Natural killer cell (primary cell): ENCODE measurements around the gene MRPL14. TPM values are rescaled to one million over a fixed set of nuclear protein-coding genes. Genes with fewer than 3 reads are reported as not detected.
"Not testable (repeated sequence)": the region's sequence is repeated elsewhere in the genome, so short reads cannot be mapped to it uniquely, and the experiment has no call there.

Source experiments
- ATAC-seq, 3 donors: fragments of 150-1000 bp in 2 of 3; fragments of 200-7000 bp in 1 of 3; cut with Tn5 transposase; 1 replicate in 1 of 3; 2 replicates in 2 of 3; pipeline ENCODE4 v1.10.0; 2021; ENCODE audit warnings: mild to moderate bottlenecking in 2 of 3, moderate library complexity in 2 of 3
- DNase-seq, 2 donors: peaks; one replicate each; pipeline versions ENCODE4 v3.0.0 to v3.0.0-alpha.2; 2013 to 2021; ENCODE audit warnings: mixed read lengths in 1 of 2
- H3K27ac ChIP-seq: one replicate; pipeline ENCODE4 v1.5.1; 2013; ENCODE audit warnings: mild to moderate bottlenecking, low read length
- H3K27me3 ChIP-seq: one replicate; pipeline ENCODE4 v1.6.1; 2013; ENCODE audit warnings: low read length; ENCODE audit not compliant: control insufficient read depth, insufficient read depth
- H3K36me3 ChIP-seq: one replicate; pipeline ENCODE4 v1.6.1; 2013; ENCODE audit warnings: low read length; ENCODE audit not compliant: control insufficient read depth, insufficient read depth
- H3K4me1 ChIP-seq: one replicate; pipeline ENCODE4 v1.6.1; 2013; ENCODE audit warnings: low read length; ENCODE audit not compliant: control insufficient read depth, insufficient read depth
- H3K4me3 ChIP-seq: one replicate; pipeline ENCODE4 v1.5.1; 2013; ENCODE audit warnings: low read length
- H3K9me3 ChIP-seq: one replicate; pipeline ENCODE4 v1.6.1; 2013; ENCODE audit warnings: low read length; ENCODE audit not compliant: control insufficient read depth, insufficient read depth
- H3K27ac Mint-ChIP-seq, 2 donors: one replicate each; pipeline ENCODE4 v1.8.0; 2022; ENCODE audit warnings: mild to moderate bottlenecking in 2 of 2, mixed read lengths in 2 of 2, moderate library complexity in 1 of 2
- H3K27me3 Mint-ChIP-seq, 2 donors: one replicate each; pipeline ENCODE4 v1.8.0; 2022; ENCODE audit warnings: low read depth in 2 of 2, mixed read lengths in 2 of 2
- H3K36me3 Mint-ChIP-seq: one replicate; pipeline ENCODE4 v1.8.0; 2022; ENCODE audit warnings: mixed read lengths
- H3K4me1 Mint-ChIP-seq, 2 donors: one replicate each; pipeline ENCODE4 v1.8.0; 2022; ENCODE audit warnings: mixed read lengths in 2 of 2
- H3K4me3 Mint-ChIP-seq: one replicate; pipeline ENCODE4 v1.8.0; 2022; ENCODE audit warnings: mild to moderate bottlenecking, moderate library complexity, mixed read lengths
- H3K9me3 Mint-ChIP-seq, 2 donors: one replicate each; pipeline ENCODE4 v1.8.0; 2022; ENCODE audit warnings: mixed read lengths in 2 of 2
- WGBS: methylation state at CpG from one replicate; pipeline ENCODE4 v1.1.7; 2013; ENCODE audit warnings: missing lambda C conversion rate; ENCODE audit not compliant: insufficient coverage; 5-methylcytosine and 5-hydroxymethylcytosine counted together
- intact Hi-C: fragments of 100-400 bp; cut with micrococcal nuclease; formaldehyde crosslinking; loops from one replicate; pipeline ENCODE4 v1.14.2; 2022
- total RNA-seq, 4 donors: library from RNA; stranded (reverse); fragments of 120-200 nt in 1 of 4; gene quantifications; one replicate each; pipeline versions ENCODE4 v1.2.3 to v1.2.4, GENCODE V29; 2013 to 2022
- TF ChIP-seq, protein P1 (sequence below): fragments of 200-600 bp; IDR thresholded peaks from one replicate; pipeline ENCODE4 v1.8.0; 2022; ENCODE audit warnings: antibody characterized with exemption

MRPL14 gene
- total RNA-seq, 3 donors from 2014 or later (not counting 1 experiment from before 2014, with no cell fraction given) = 14.9 to 16.2 (median 16.0) TPM

DNA sequence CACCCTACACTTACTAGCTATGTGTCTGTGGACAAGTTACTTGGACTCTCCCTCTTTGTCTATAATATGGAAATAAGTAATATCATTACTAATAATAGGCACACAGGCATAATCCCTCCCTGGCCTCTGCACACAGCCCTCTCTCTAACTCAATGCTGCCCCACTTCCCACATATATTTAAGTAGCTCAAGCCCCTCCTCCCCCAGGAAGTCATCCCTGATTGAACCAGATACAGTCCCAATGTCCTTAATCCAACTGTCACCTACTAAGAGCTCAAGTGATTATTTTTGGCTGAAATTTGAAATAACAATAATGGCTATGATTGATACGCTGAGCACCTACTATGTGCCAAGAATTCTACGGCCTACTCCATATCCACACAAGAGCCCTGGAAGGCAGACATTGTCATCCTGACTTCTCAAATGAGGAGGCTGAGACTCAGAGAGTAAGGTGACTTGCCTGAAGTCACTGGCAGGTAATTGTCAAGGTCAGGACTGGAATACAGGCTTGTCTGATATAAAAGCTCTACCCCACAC lies 29.4 kb downstream of the MRPL14 start:
- Mint-ChIP-seq H3K4me3 (no peak overlapping the region), H3K4me1 (peaks cover 21 to 28% of the 10 kb centered on the region in 2 donors), H3K9me3 (no peaks in the 10 kb centered on the region), H3K27ac (no peak overlapping the region), H3K36me3 (no peaks in the 10 kb centered on the region), H3K27me3 (no peaks in the 10 kb centered on the region)
- no peak overlapping the region for H3K4me3 ChIP-seq
- H3K4me1 ChIP-seq = peaks cover 9% of the 10 kb centered on the region
- no peak for DNase-seq
- no peaks in the 10 kb centered on the region for H3K9me3 ChIP-seq
- WGBS = no CpG with 5 or more reads among the region's 2 CpGs
- H3K36me3 ChIP-seq = no peaks in the 10 kb centered on the region
- no peak for ATAC-seq
- intact Hi-C loops = no loop called here
- H3K27ac ChIP-seq = no peak overlapping the region
- H3K27me3 ChIP-seq = no peaks in the 10 kb centered on the region
- TF ChIP-seq, protein P1, sequence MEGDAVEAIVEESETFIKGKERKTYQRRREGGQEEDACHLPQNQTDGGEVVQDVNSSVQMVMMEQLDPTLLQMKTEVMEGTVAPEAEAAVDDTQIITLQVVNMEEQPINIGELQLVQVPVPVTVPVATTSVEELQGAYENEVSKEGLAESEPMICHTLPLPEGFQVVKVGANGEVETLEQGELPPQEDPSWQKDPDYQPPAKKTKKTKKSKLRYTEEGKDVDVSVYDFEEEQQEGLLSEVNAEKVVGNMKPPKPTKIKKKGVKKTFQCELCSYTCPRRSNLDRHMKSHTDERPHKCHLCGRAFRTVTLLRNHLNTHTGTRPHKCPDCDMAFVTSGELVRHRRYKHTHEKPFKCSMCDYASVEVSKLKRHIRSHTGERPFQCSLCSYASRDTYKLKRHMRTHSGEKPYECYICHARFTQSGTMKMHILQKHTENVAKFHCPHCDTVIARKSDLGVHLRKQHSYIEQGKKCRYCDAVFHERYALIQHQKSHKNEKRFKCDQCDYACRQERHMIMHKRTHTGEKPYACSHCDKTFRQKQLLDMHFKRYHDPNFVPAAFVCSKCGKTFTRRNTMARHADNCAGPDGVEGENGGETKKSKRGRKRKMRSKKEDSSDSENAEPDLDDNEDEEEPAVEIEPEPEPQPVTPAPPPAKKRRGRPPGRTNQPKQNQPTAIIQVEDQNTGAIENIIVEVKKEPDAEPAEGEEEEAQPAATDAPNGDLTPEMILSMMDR = no peak

DNA sequence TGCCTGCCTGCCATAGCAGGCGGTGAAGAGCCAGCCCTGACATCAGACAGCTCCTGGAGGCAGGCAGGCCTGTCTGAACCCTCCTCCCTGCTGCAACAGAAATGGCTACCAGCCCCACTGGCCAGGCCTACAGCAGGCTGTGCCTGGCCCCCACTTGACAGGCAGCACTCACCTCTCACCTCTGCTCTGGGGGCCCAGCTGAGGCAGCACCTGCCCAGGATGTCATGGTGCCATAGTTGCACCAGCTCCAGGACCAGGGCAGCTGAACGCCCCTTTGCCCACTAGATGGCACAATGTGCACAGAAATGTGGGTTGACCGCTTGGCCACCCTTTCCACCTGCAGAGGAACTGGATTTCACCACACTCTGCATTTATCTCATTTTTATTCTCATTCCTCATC lies 30.6 kb downstream of the MRPL14 start:
- H3K27ac ChIP-seq = no peak overlapping the region
- Mint-ChIP-seq H3K27me3 (no peaks in the 10 kb centered on the region), H3K4me3 (no peak overlapping the region), H3K27ac (peak overlapping the region in 1 of 2 donors; percentile 47), H3K4me1 (peaks cover 11 to 15% of the 10 kb centered on the region in 2 donors), H3K36me3 (no peaks in the 10 kb centered on the region), H3K9me3 (no peaks in the 10 kb centered on the region)
- WGBS = 40% methylated on average over 3 of the region's 3 CpGs
- ATAC-seq (peak; percentile 90 to 99 (median 96)), DNase-seq (peak; percentile 65 to 89)
- H3K27me3 ChIP-seq = no peaks in the 10 kb centered on the region
- intact Hi-C loops = loop anchor here (1.0 kb wide), 3 partner anchors 56 to 242 kb away; no protein-coding TSS in a partner anchor
- no peak overlapping the region for H3K4me3 ChIP-seq
- H3K4me1 ChIP-seq = peaks cover 3% of the 10 kb centered on the region
- no peaks in the 10 kb centered on the region for H3K36me3 ChIP-seq
- H3K9me3 ChIP-seq = no peaks in the 10 kb centered on the region
- TF ChIP-seq, protein P1 = peak; percentile 80

DNA sequence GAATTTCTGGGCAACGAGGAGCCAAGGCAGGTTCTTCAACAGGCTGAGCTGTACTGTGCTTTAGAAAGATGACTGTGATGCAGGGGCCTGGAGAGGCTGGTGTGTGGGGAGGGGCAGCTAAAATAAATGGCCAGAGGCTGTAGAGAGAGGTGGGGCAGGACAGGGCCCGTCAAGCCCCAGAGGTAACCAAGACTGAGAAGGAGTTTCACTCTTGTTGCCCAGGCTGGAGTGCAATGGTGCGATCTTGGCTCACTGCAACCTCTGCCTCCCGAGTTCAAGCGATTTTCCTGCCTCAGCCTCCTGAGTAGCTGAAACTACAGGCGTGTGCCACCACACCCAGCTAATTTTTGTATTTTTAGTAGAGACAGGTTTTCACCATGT lies 32.0 kb downstream of the MRPL14 start:
- H3K27ac ChIP-seq, H3K27me3 ChIP-seq, H3K9me3 ChIP-seq, H3K9me3 Mint-ChIP-seq, H3K4me3 Mint-ChIP-seq, H3K27me3 Mint-ChIP-seq, H3K4me3 ChIP-seq, H3K27ac Mint-ChIP-seq, H3K4me1 ChIP-seq, H3K4me1 Mint-ChIP-seq, H3K36me3 ChIP-seq, ATAC-seq, intact Hi-C loops, DNase-seq, H3K36me3 Mint-ChIP-seq: not testable (repeated sequence)
- 91% methylated on average over 6 of the region's 6 CpGs for WGBS

DNA sequence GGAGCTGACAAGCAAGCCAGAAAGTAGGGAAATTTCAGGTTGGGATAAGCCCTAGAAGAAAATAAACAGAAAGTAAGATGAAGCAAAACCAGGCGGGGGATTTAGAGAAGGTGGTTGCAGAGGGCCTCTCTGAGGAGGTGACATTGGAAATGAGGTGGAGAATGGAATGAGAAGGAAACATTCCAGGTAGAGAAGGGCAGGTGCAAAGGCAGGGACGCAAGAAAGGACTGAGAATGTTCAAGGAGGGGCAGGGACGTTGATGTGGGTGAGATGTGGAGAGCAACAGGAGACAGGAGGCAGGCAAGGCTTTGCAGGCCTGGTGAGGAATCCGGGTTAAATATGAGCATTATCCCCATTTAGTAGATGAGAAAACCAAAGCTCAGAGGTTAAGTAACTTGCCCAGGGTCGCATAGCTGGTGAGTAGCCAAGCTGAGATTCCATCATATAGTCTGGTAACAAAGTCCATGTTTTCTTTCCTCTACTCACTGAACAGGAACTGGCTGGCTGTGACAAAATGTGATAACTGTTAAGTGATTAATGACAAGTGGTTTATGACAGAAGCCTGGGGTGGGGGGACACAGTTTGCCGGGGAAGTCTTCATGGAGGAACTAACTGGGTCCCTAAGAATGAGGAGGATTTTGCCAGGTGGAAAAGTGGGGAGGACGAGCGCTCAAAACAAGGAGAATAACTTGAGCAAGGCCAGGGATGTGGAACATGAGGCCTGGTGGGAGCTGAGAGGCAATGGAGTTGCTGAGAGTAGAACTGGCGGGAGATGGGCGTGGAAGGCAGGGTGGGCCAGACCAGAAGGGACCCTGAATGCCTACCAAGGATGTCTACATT lies 32.6 kb downstream of the MRPL14 start:
- no peaks in the 10 kb centered on the region for H3K9me3 Mint-ChIP-seq
- H3K27me3 Mint-ChIP-seq = no peaks in the 10 kb centered on the region
- intact Hi-C loops = no loop called here
- Histone ChIP-seq H3K27me3 (no peaks in the 10 kb centered on the region), H3K36me3 (no peaks in the 10 kb centered on the region), H3K27ac (no peak overlapping the region), H3K9me3 (no peaks in the 10 kb centered on the region), H3K4me1 (no peaks in the 10 kb centered on the region), H3K4me3 (no peak overlapping the region)
- peaks cover 5 to 7% of the 10 kb centered on the region in 2 donors for H3K4me1 Mint-ChIP-seq
- no peak overlapping the region for H3K4me3 Mint-ChIP-seq
- ATAC-seq (no peak), DNase-seq (no peak)
- peak overlapping the region in 1 of 2 donors; percentile 9 for H3K27ac Mint-ChIP-seq
- H3K36me3 Mint-ChIP-seq = no peaks in the 10 kb centered on the region
- 82% methylated on average over 10 of the region's 10 CpGs for WGBS
- TF ChIP-seq, protein P1 = no peak
